KOPT-K1 (cell line): ENCODE results near the gene TNFSF4.
"Not testable (repeated sequence)": the region's sequence is repeated elsewhere in the genome, so short reads cannot be mapped to it uniquely, and the experiment has no call there.

Source experiments
- H3K27ac ChIP-seq: fragments of 200-600 bp; sonication (generic); 2 replicates; pipeline ENCODE4 v1.5.1; 2016; ENCODE audit warnings: antibody characterized with exemption, mild to moderate bottlenecking, low read depth, low read length; ENCODE audit not compliant: poor library complexity, severe bottlenecking
- H3K36me3 ChIP-seq: fragments of 200-600 bp; sonication (generic); 2 replicates; pipeline ENCODE4 v1.5.1; 2017; ENCODE audit warnings: antibody characterized with exemption, mild to moderate bottlenecking, low read length, moderate library complexity; ENCODE audit not compliant: insufficient read depth
- H3K9me3 ChIP-seq: fragments of 200-600 bp; sonication (generic); 2 replicates; pipeline ENCODE4 v1.5.1; 2017; ENCODE audit warnings: antibody characterized with exemption, low read length, mild to moderate bottlenecking; ENCODE audit not compliant: insufficient read depth, poor library complexity, severe bottlenecking

Gene TNFSF4

DNA sequence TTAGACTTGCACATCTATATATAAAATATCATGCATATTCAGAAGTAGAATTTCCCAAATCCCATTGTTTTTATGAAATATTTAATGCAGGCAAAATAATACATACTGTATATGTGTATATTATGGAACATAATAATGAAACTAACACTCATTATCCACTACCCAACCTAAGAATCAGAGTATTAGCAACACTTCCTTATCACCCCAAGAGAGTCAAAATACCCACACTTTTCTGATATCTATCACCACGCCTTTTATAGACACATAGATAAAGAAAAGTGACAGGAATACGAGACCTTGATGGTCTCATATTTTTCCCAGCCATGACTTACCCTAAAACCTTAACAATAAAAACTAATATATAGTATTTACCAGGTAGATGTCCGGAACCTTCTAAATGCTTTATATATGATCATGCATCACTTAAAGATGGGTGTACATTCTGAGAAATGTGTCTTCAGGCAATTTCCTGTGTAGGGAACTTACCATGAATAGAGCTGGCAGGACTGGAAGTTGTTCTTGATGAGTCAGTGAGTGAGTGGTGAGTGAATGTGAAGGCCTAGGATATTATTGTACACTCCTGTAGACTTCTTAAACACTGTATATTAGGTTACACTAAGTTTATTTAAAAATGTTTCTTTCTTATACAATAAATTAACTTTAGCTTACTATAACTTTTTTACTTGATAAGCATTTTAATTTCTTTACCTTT, 45.5 kb downstream of the TNFSF4 start:
- Histone ChIP-seq H3K9me3 (no peaks in the 10 kb centered on the region), H3K27ac (no peak overlapping the region), H3K36me3 (no peaks in the 10 kb centered on the region)

DNA sequence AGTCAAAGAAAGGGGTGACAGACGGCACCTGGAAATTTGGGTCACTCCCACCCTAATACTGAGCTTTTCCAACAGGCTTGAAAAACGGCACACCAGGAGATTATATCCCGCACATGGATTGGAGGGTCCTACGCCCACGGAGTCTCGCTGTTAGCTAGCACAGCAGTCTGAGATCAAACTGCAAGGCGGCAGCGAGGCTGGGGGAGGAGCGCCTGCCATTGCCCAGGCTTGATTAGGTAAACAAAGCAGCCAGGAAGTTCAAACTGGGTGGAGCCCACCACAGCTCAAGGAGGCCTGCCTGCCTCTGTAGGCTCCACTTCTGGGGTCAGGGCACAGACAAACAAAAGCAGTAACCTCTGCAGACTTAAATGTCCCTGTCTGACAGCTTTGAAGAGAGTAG, 53.2 kb downstream of the TNFSF4 start:
- not testable (repeated sequence) for H3K36me3 ChIP-seq, H3K9me3 ChIP-seq, H3K27ac ChIP-seq

GRCh38 chr1:173153503-173153902, 53.6 kb downstream of the TNFSF4 start:
- no peak overlapping the region for H3K27ac ChIP-seq
- no peaks in the 10 kb centered on the region for H3K9me3 ChIP-seq
- no peaks in the 10 kb centered on the region for H3K36me3 ChIP-seq

- H3K36me3 ChIP-seq, result no peaks in the 10 kb centered on the region
These were observed 54.5 kb downstream of the TNFSF4 start for GRCh38 chr1:173152598-173152997.

GRCh38 chr1:173150795-173151194, 56.3 kb downstream of the TNFSF4 start:
- Histone ChIP-seq H3K9me3 (peaks cover 16% of the 10 kb centered on the region), H3K36me3 (no peaks in the 10 kb centered on the region)

More at GRCh38 chr1:173152598-173152997, 54.5 kb downstream of the TNFSF4 start:
- H3K27ac ChIP-seq, result no peak overlapping the region
- peaks cover under 1% of the 10 kb centered on the region for H3K9me3 ChIP-seq

GRCh38 chr1:173149887-173150286, 57.2 kb downstream of the TNFSF4 start:
- H3K27ac ChIP-seq, result no peak overlapping the region
- H3K9me3 ChIP-seq, result peaks cover 25% of the 10 kb centered on the region

More at GRCh38 chr1:173150795-173151194, 56.3 kb downstream of the TNFSF4 start:
- no peak overlapping the region for H3K27ac ChIP-seq

DNA sequence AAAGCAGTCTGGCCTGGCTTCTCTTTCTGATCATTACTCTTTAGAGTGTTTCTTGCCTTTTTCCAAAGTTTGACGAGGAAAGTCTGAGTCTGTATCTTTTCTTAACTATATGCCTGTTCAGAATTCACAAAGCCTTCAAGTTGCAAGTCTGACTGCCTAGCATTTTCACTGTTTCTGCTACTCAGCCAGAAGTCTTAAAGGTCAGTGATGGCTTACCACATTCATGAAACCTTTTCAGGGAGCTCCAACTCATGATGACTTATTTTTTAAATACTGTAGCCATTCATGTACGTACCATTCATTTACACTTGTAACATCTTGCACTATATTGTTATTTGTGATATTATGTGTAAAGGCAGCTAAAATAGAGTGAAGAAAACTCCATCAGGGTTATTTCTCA, 58.2 kb downstream of the TNFSF4 start:
- Histone ChIP-seq H3K27ac (no peak overlapping the region), H3K36me3 (no peaks in the 10 kb centered on the region), H3K9me3 (peaks cover 27% of the 10 kb centered on the region)

More at GRCh38 chr1:173149887-173150286, 57.2 kb downstream of the TNFSF4 start:
- H3K36me3 ChIP-seq, result no peaks in the 10 kb centered on the region

GRCh38 chr1:173148545-173148944, 58.6 kb downstream of the TNFSF4 start:
- Histone ChIP-seq H3K9me3 (peaks cover 27% of the 10 kb centered on the region), H3K27ac (no peak overlapping the region), H3K36me3 (no peaks in the 10 kb centered on the region)

- Histone ChIP-seq H3K36me3 (no peaks in the 10 kb centered on the region), H3K9me3 (peaks cover 10% of the 10 kb centered on the region), H3K27ac (no peak overlapping the region)
These were observed 66.4 kb downstream of the TNFSF4 start for GRCh38 chr1:173140733-173141132.

DNA sequence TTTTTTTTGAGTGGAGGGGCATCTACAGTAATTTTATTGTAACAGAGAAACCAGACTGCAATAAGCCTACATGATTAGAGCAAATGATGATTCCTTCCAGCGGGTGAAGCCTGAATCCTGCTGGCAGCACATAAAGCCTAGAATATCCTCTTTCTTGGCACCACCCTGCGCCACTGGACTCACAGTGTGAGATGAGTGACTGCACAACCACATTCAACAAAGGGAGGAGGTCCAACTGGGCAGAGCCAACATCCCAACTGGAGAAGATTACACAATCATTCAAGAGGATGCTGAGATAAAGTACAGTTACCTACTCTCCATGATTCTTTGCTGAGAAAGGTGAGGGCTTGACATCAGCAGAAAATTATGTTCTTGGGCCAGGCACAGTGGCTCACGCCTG, 67.4 kb downstream of the TNFSF4 start:
- no peak overlapping the region for H3K27ac ChIP-seq
- no peaks in the 10 kb centered on the region for H3K36me3 ChIP-seq
- H3K9me3 ChIP-seq, result no peaks in the 10 kb centered on the region

- H3K27ac ChIP-seq, result no peak overlapping the region
- H3K9me3 ChIP-seq, result no peaks in the 10 kb centered on the region
- H3K36me3 ChIP-seq, result no peaks in the 10 kb centered on the region
These were observed 69.9 kb downstream of the TNFSF4 start for GRCh38 chr1:173137107-173137706.

DNA sequence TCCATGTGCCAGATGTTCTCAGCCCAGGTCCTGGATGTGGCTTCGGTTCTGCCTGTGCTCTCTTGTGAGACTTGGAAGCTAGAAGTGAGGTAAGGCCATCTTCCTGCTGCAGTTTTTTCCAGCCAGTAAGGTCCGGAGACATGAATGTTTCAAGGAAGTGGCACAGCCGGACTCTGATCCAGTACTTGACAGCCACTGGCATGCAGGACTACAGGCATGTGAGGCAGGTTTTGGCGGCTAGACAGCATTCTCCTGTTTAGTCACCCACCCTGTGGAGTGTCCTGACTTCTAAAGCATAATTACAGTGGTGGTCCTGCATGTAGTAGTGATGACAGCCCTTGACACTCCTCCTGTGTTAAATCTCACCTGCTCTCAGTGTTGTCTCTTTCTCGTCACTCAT, 72.3 kb downstream of the TNFSF4 start:
- H3K36me3 ChIP-seq, result no peaks in the 10 kb centered on the region
- no peaks in the 10 kb centered on the region for H3K9me3 ChIP-seq
- H3K27ac ChIP-seq, result no peak overlapping the region

- Histone ChIP-seq H3K27ac (no peak overlapping the region), H3K36me3 (no peaks in the 10 kb centered on the region), H3K9me3 (no peaks in the 10 kb centered on the region)
These were observed 73.1 kb downstream of the TNFSF4 start for GRCh38 chr1:173134029-173134428.
